H1 (cell line): ENCODE measurements around the gene ELP4.

Source experiments
- TF ChIP-seq, protein P1 (sequence below), 3 experiments: IDR thresholded peaks; 1 replicate in 2 of 3; 2 replicates in 1 of 3; pipeline versions ENCODE4 v1.5.1 to v1.6.1; 2011; ENCODE audit warnings: low read length in 3 of 3, mild to moderate bottlenecking in 3 of 3, inconsistent platforms in 2 of 3, low read depth in 1 of 3, moderate library complexity in 1 of 3; ENCODE audit not compliant: insufficient read depth in 1 of 3; ENCODE audit errors: control extremely low read depth in 1 of 3
- TF ChIP-seq, protein P2 (sequence below): IDR thresholded peaks from 2 replicates; pipeline ENCODE4 v1.6.1; 2012; ENCODE audit warnings: inconsistent platforms

DNA sequence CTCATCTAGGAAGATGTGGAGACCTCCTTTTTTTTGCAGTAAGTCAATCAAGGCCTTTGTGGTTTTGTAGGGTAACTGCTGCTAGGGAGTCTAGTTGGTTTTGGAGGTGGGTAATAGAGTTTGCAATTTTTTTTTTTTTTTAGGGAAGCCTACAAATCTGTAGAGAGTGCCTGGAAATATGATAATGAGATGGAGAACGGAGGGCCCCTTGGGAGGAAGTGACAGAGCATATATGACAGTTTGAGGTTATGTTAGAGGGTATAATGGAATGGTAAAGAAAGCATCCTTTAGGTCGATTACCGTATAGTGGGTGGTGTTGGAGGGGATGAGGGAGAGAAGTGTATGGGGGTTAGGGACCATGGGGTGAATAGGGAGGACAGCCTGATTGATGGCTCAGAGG lies 98.3 kb downstream of the ELP4 start:
- TF ChIP-seq, protein P1, sequence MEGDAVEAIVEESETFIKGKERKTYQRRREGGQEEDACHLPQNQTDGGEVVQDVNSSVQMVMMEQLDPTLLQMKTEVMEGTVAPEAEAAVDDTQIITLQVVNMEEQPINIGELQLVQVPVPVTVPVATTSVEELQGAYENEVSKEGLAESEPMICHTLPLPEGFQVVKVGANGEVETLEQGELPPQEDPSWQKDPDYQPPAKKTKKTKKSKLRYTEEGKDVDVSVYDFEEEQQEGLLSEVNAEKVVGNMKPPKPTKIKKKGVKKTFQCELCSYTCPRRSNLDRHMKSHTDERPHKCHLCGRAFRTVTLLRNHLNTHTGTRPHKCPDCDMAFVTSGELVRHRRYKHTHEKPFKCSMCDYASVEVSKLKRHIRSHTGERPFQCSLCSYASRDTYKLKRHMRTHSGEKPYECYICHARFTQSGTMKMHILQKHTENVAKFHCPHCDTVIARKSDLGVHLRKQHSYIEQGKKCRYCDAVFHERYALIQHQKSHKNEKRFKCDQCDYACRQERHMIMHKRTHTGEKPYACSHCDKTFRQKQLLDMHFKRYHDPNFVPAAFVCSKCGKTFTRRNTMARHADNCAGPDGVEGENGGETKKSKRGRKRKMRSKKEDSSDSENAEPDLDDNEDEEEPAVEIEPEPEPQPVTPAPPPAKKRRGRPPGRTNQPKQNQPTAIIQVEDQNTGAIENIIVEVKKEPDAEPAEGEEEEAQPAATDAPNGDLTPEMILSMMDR (IDR thresholded peaks at IDR 0.05; ENCODE audit: control extremely low read depth in 1 of 3, insufficient read depth in 1 of 3, low read depth in 1 of 3, low read length in 3 of 3): no peak
- TF ChIP-seq, protein P2, sequence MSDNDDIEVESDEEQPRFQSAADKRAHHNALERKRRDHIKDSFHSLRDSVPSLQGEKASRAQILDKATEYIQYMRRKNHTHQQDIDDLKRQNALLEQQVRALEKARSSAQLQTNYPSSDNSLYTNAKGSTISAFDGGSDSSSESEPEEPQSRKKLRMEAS: no peak
